ENCODE data around the gene BDKRB2.

GRCh38 chr14:96167224-96168148, 37.2 kb upstream of the BDKRB2 start:
- no peak for TF ChIP-seq CTCF (conservative IDR thresholded peaks at IDR 0.05)
- TF ChIP-seq EZH2 (IDR thresholded peaks at IDR 0.05; ENCODE audit: low read depth) = no peak

All from PC-9 (cell line).